Germinal center (tissue), 1 donor: ENCODE results near the gene HCFC1.

Source experiments
- DNase-seq: peaks from one replicate; pipeline ENCODE4 v3.0.0; 2012; ENCODE audit warnings: mixed read lengths, low spot score

Gene HCFC1

GRCh38 chrX:153938226-153938786 lies 33.3 kb downstream of the HCFC1 start:
- DNase-seq = no peak

- DNase-seq = no peak
These were observed 34.6 kb downstream of the HCFC1 start for GRCh38 chrX:153937056-153937455.

GRCh38 chrX:153935326-153935851 lies 36.2 kb downstream of the HCFC1 start:
- DNase-seq = no peak

- peak; percentile 75 for DNase-seq
These were observed 36.8 kb downstream of the HCFC1 start, which contains the start of gene NAA10 for GRCh38 chrX:153934762-153935325. Gene NAA10, minus strand, starts transcription at chrX:153935037. Its CDS starts 133 bp downstream, at chrX:153934904.

- DNase-seq = no peak
These were observed 37.4 kb downstream of the HCFC1 start for GRCh38 chrX:153934148-153934761.

GRCh38 chrX:153933748-153934147 lies 37.9 kb downstream of the HCFC1 start:
- DNase-seq = no peak

- no peak for DNase-seq
These were observed 39.2 kb downstream of the HCFC1 start for GRCh38 chrX:153932220-153932915.

- DNase-seq = no peak
These were observed 39.9 kb downstream of the HCFC1 start for GRCh38 chrX:153931748-153932147.

- no peak for DNase-seq
These were observed 40.5 kb downstream of the HCFC1 start for GRCh38 chrX:153931151-153931550.

GRCh38 chrX:153930011-153930910 lies 41.4 kb downstream of the HCFC1 start:
- no peak for DNase-seq

GRCh38 chrX:153929576-153929975 lies 42.0 kb downstream of the HCFC1 start:
- no peak for DNase-seq

- DNase-seq = no peak
These were observed 42.8 kb downstream of the HCFC1 start for GRCh38 chrX:153928846-153929245.

GRCh38 chrX:153927922-153928760 lies 43.5 kb downstream of the HCFC1 start:
- peak; percentile 93 for DNase-seq

- DNase-seq = no peak
These were observed 44.0 kb downstream of the HCFC1 start for GRCh38 chrX:153927672-153927921.

GRCh38 chrX:153926858-153927671 lies 44.6 kb downstream of the HCFC1 start:
- peak; percentile 79 for DNase-seq

- no peak for DNase-seq
These were observed 45.1 kb downstream of the HCFC1 start for GRCh38 chrX:153926552-153926857.

GRCh38 chrX:153925739-153926551 lies 45.7 kb downstream of the HCFC1 start, which contains the start of gene ARHGAP4:
Gene ARHGAP4, minus strand, starts transcription at chrX:153926264. Its CDS starts 62 bp downstream, at chrX:153926202.
- peak; percentile 63 for DNase-seq

GRCh38 chrX:153925387-153925738 lies 46.3 kb downstream of the HCFC1 start:
- peak; percentile 42 for DNase-seq

GRCh38 chrX:153924149-153924861 lies 47.3 kb downstream of the HCFC1 start:
- no peak for DNase-seq
